GM12878 (cell line): ENCODE measurements around the gene MUTYH.

Source experiments
- CBX5 ChIP-seq: sonication (generic); IDR thresholded peaks from 2 replicates; pipeline ENCODE4 v1.6.1; 2016; ENCODE audit warnings: low read depth, moderate library complexity, mild to moderate bottlenecking, inconsistent platforms
- FOXM1 ChIP-seq: IDR thresholded peaks from 2 replicates; pipeline ENCODE4 v1.6.1; 2012; ENCODE audit warnings: low read depth, mild to moderate bottlenecking, inconsistent platforms, low read length, moderate library complexity
- NFXL1 ChIP-seq: fragments of 450-650 bp; IDR thresholded peaks from 2 replicates; pipeline ENCODE4 v1.6.1; 2017; ENCODE audit warnings: antibody characterized with exemption, mild to moderate bottlenecking, borderline replicate concordance
- PAX8 ChIP-seq: fragments of 450-650 bp; IDR thresholded peaks from 2 replicates; pipeline ENCODE4 v1.6.1; 2017; ENCODE audit warnings: mild to moderate bottlenecking, moderate library complexity
- POLR2A ChIP-seq: IDR thresholded peaks from 2 replicates; pipeline ENCODE4 v1.6.1; 2011; ENCODE audit warnings: low read depth, mild to moderate bottlenecking, low read length
- POLR2AphosphoS5 ChIP-seq: IDR thresholded peaks from 2 replicates; pipeline ENCODE4 v1.6.1; 2011; ENCODE audit warnings: mild to moderate bottlenecking, low read length, inconsistent platforms
- RCOR1 ChIP-seq: conservative IDR thresholded peaks from 2 replicates; pipeline ENCODE4 v1.6.1; 2012; ENCODE audit warnings: low read depth, low read length, improper control_type of control experiment
- SP1 ChIP-seq: IDR thresholded peaks from one replicate; pipeline ENCODE4 v1.6.1; 2011; ENCODE audit warnings: low read depth, low read length
- SREBF2 ChIP-seq: IDR thresholded peaks from 2 replicates; pipeline ENCODE4 v1.6.1; 2012; ENCODE audit warnings: mild to moderate bottlenecking, low read length
- TARDBP ChIP-seq: IDR thresholded peaks from 2 replicates; pipeline ENCODE4 v1.6.1; 2016; ENCODE audit warnings: borderline replicate concordance
- TCF12 ChIP-seq: IDR thresholded peaks from 2 replicates; pipeline ENCODE4 v1.6.1; 2011; ENCODE audit warnings: low read depth, mild to moderate bottlenecking, low read length
- YY1 ChIP-seq: IDR thresholded peaks from 2 replicates; pipeline ENCODE4 v1.6.1; 2011; ENCODE audit warnings: low read depth, mild to moderate bottlenecking, low read length
- TF ChIP-seq, protein P1 (sequence below), 3 experiments: IDR thresholded peaks in 2 of 3; conservative IDR thresholded peaks in 1 of 3; 2 replicates each; pipeline ENCODE4 v1.5.1; 2011; ENCODE audit warnings: low read depth in 3 of 3, low read length in 3 of 3, mild to moderate bottlenecking in 3 of 3, control low read depth in 2 of 3, moderate library complexity in 2 of 3, inconsistent platforms in 1 of 3, mixed read lengths in 1 of 3; ENCODE audit not compliant: control insufficient read depth in 2 of 3, insufficient read depth in 1 of 3; ENCODE audit errors: extremely low read depth in 1 of 3

DNA sequence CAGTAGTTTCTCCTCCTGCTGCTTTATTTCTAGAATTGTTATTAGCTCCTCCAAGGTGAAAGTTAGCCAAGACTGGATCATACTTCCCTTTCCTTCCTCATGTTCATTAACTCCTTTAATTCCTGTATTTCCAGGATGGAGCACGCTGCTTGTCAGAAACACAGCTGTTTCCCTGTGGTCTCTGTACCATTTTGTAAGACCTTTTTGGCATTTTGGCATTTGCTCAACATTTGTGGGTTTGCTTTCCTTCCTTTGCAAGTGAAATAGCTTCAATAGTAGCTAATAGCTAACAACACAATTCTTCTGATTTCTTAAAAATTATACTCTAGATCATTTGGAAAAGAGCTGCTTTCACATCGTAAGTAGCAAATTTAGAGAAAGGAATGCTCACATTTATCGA lies 57.9 kb downstream of the MUTYH start:
- TF ChIP-seq CBX5: no peak
- TF ChIP-seq, protein P1, sequence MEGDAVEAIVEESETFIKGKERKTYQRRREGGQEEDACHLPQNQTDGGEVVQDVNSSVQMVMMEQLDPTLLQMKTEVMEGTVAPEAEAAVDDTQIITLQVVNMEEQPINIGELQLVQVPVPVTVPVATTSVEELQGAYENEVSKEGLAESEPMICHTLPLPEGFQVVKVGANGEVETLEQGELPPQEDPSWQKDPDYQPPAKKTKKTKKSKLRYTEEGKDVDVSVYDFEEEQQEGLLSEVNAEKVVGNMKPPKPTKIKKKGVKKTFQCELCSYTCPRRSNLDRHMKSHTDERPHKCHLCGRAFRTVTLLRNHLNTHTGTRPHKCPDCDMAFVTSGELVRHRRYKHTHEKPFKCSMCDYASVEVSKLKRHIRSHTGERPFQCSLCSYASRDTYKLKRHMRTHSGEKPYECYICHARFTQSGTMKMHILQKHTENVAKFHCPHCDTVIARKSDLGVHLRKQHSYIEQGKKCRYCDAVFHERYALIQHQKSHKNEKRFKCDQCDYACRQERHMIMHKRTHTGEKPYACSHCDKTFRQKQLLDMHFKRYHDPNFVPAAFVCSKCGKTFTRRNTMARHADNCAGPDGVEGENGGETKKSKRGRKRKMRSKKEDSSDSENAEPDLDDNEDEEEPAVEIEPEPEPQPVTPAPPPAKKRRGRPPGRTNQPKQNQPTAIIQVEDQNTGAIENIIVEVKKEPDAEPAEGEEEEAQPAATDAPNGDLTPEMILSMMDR (IDR thresholded peaks at IDR 0.05 in 2 of 3, conservative IDR thresholded peaks at IDR 0.05 in 1 of 3; ENCODE audit: control insufficient read depth in 2 of 3, extremely low read depth in 1 of 3, insufficient read depth in 1 of 3, low read depth in 3 of 3, low read length in 3 of 3): no peak
- TF ChIP-seq TARDBP: no peak
- no peak for TF ChIP-seq FOXM1
- TF ChIP-seq RCOR1: no peak
- no peak for TF ChIP-seq PAX8
- TF ChIP-seq SREBF2: no peak
- no peak for TF ChIP-seq YY1
- TF ChIP-seq POLR2AphosphoS5: no peak
- TF ChIP-seq NFXL1: no peak
- TF ChIP-seq SP1: no peak
- TF ChIP-seq TCF12: no peak
- TF ChIP-seq POLR2A: no peak
